Measurements from ENCODE around the gene AHSG.
"Not testable (repeated sequence)": the region's sequence is repeated elsewhere in the genome, so short reads cannot be mapped to it uniquely, and the experiment has no call there.

The AHSG gene

DNA sequence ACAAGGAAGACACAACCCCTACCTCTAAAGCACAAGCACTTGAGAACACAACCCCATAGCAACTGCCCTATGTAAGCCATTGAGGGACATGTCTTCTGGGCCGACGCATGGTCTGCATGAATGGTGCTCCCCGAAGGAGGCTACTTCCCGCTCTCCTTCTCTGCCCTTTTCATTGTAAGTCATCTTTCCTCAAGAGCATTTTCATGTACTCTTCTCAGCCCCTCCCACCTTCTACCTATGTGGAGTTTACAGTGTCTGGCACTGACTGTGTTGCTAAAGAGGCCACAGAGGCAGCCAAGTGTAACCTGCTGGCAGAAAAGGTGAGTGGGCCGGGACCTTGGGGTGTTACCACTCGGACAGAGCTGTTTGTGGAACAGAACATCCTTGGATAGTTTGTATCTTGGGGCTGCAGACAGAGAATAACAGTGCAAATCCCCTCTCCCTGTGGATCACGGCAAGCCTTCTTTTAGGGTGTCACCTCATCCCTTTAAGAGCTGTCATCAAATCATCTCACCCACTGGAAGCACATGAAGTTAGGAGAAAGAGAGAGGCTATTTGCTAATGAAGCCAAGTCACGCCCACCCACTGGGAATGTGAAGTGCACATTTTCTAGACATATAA, 5.6 kb downstream of the AHSG start:
- DNase-seq (ENCODE audit: low read depth in 2 of 2), result no peak

GRCh38 chr3:186619787-186620212, 6.9 kb downstream of the AHSG start:
- DNase-seq (ENCODE audit: low read depth in 2 of 2), result no peak

GRCh38 chr3:186620213-186621092, 7.6 kb downstream of the AHSG start:
- no peak for DNase-seq (ENCODE audit: low read depth in 2 of 2)

DNA sequence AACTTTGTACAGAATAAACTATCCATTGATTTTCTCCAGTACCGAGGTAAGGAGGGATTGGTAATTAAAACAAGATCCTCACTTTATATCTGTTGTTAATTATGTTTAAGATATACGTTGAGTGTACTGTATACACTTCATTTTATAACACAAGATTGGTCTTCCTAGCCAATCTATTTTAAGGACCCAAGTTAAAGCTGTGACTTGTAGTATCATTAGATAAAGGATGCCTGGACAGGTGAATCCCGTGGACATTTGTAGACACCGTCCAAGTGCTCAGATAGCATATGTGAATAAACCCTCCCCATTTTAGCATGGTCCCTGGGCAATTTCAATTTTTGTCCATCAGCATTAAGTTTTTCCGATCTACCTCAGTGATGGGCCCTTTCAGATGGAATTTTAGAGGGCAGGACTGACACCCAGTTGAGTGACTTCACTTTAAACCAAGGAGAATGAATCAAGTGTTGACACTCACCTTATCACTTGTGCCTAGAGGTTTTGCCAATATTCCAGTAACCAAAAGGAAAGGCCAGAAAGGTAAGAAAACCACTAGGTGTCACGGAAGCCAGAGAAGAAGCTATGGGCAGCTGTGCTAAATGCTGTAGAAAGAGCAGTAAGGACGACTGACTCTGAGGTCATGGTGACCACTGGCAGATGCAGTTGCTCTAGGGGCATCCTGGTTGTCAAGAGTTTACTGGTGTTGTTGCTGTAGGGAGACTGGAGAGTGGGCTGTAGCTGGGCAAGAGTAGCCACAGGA, 9.2 kb downstream of the AHSG start:
- DNase-seq (ENCODE audit: low read depth in 2 of 2), result no peak

- no peak for DNase-seq (ENCODE audit: low read depth in 2 of 2)
These were observed 9.9 kb downstream of the AHSG start for GRCh38 chr3:186622651-186623310.

DNA sequence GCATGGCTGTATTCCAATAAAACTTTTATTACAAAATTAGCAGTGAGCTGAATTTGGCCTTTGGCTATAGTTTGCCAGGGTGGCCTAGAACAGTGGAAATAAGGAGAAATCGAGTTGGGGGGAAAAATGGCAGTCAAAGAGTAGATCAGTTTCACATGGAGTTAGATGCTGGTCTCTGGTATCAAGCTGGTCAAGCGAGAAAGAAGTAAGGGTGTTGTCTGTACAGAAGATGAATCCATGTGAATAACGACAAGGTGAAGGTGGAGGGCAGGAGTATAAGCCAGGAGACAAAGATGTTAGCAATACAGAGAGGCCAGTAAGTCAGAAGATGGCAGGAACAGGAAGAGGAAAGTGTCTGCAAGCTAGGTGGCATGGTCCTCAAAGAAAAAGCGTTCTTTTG, 11.7 kb downstream of the AHSG start:
- DNase-seq (ENCODE audit: low read depth in 2 of 2), result no peak

DNA sequence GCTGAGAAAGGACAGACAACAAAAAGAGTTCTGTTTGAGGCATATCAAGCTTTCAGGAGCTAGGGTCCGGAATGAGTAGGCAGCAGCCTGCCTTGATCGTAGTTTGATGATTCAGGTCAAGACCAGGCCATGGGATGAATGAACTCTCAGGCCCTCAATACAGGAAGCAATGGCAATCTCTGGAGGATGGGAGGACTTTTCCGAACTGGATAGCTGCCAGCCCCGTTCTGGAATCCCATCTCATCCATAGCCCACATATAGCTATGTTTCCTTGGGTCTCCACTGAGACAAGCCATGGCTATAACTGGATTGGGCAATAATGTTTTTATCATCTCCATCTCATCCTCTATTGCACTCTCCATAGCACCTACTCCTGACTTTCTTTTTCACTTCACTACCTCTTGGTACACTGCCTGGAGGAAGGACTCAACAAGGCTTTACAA, 12.8 kb downstream of the AHSG start:
- DNase-seq (ENCODE audit: low read depth in 2 of 2), result no peak

- no peak for DNase-seq (ENCODE audit: low read depth in 2 of 2)
These were observed 13.5 kb downstream of the AHSG start for GRCh38 chr3:186626254-186626847.

- DNase-seq (ENCODE audit: low read depth in 2 of 2), result no peak
These were observed 15.1 kb downstream of the AHSG start for GRCh38 chr3:186627852-186628414.

DNA sequence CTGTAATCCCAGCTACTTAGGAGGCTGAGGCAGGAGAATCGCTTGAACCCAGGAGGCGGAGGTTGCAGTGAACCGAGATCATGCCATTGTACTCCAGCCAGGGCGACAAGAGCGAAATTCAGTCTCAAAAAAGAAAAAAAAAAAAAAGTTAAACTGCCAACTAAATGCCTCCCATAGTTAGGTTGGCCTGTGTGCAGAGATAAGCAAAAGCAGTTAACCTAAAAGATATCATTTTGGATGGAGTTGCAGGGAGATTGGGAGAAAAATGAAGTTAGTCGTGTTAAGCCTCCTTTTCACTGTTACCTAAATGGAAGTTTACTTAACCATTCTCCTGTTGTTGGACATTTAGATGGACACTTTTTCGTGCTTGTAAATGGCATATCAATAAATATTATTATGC, 15.9 kb downstream of the AHSG start:
- DNase-seq (ENCODE audit: low read depth in 2 of 2), result no peak

- DNase-seq (ENCODE audit: low read depth in 2 of 2), result no peak
These were observed 18.2 kb downstream of the AHSG start for GRCh38 chr3:186630950-186631641.

- DNase-seq (ENCODE audit: low read depth in 2 of 2), result no peak
These were observed 20.6 kb downstream of the AHSG start for GRCh38 chr3:186633481-186633880.

DNA sequence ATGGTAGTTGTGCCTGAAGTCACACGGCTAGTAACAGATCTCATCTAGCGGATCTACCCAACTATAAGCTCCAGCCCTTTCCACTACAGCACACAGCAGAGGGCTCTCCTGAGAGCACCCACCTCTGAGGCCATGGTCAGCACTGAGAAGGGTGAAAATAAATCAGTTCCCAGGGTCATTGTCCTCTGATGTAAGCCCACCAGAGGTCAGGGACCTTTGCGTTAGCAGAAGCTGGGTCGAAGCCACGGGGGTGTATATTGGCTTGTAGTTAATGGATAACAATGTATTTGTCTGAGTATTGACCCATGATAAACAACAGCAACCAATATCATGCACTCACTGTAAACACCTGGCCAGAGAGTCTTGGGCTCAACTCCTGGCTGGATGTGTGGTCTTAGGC, 21.3 kb downstream of the AHSG start:
- not testable (repeated sequence) for DNase-seq (ENCODE audit: low read depth in 2 of 2)

GRCh38 chr3:186635532-186635931, 22.7 kb downstream of the AHSG start:
- no peak for DNase-seq (ENCODE audit: low read depth in 2 of 2)

- no peak for DNase-seq (ENCODE audit: low read depth in 2 of 2)
These were observed 23.7 kb downstream of the AHSG start for GRCh38 chr3:186636536-186636935.

GRCh38 chr3:186637686-186638085, 24.8 kb downstream of the AHSG start:
- no peak for DNase-seq (ENCODE audit: low read depth in 2 of 2)

DNA sequence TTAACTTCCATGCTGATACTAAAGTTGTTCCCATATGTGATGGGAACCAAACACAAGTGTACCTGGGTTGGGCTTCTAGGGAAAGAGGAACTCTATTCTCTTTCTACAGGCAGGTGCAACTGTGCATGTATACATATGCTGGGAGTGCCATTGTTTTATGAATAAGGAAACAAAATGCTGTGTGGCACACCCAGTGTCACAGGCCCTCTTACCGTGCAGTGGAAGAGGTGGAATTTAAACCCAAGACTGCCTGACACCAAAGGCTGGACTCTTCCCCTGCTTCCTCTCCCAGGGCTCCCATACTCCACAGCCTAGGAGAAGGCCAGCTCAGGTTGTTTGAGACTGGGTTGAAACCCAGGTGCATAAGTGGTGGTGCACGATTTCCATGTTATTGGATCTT, 25.4 kb downstream of the AHSG start:
- no peak for DNase-seq (ENCODE audit: low read depth in 2 of 2)

- no peak for DNase-seq (ENCODE audit: low read depth in 2 of 2)
These were observed 27.1 kb downstream of the AHSG start, which contains the start of gene FETUB for GRCh38 chr3:186639778-186640472. FETUB (plus strand) TSS chr3:186640399; CDS start chr3:186640461, 62 bp downstream.

DNA sequence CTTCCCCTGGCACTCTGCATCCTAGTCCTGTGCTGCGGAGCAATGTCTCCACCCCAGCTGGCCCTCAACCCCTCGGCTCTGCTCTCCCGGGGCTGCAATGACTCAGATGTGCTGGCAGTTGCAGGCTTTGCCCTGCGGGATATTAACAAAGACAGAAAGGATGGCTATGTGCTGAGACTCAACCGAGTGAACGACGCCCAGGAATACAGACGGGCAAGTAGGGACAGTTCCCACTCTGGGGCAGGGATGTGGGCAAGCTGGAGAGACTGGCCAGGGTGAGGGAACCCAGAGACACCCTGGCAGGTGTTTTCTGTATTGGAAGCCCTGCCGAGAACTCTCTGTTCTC, 27.6 kb downstream of the AHSG start:
- no peak for DNase-seq (ENCODE audit: low read depth in 2 of 2)

- DNase-seq (ENCODE audit: low read depth in 2 of 2), result no peak
These were observed 28.1 kb downstream of the AHSG start for GRCh38 chr3:186640929-186641328.
